ENCODE data around the gene SERPINA10. TPM values are rescaled to one million over a fixed set of nuclear protein-coding genes. Genes with fewer than 3 reads are reported as not detected.

Gene SERPINA10
- total RNA-seq, 2 experiments from 2014 or later, result not detected

DNA sequence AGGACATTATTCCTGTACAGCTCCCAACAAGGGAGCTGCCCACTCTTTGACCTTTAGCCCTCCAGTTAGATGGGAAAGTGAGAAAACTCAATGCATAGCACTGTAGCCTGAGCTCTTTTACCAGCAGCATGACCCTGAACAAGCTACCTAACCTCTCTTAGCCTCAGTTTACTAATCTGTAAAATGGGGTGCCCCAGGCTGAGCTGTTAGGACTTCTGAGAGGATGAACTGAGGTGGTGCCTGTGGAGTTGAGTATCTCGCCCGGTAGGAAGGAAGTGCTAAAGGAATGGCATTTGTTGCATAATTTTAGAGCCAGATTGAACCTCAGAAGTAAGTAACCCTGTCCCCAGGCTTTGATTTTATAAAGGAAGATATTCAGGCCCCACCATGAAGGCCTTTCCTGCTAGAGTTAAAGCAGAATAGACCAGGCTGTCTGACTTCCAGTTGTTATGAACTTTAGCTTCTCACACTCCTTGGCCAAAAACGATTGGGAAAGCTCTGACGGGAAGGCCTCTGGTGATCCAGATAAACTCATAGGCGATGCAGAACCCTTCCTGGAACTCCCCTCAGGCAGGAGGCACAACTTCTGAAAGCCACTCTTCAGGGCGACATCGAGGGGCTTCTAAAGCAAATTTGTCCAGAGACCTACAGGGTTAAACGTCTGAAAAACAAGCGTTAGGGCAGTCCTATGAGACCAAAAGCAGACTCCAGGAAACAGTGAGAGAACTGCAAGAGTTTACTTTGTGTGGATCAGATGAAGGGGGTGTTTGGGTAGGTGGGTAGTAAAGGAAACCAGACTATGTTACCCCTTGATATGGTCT, 2.5 kb upstream of the SERPINA10 start:
- TF ChIP-seq, protein P1, sequence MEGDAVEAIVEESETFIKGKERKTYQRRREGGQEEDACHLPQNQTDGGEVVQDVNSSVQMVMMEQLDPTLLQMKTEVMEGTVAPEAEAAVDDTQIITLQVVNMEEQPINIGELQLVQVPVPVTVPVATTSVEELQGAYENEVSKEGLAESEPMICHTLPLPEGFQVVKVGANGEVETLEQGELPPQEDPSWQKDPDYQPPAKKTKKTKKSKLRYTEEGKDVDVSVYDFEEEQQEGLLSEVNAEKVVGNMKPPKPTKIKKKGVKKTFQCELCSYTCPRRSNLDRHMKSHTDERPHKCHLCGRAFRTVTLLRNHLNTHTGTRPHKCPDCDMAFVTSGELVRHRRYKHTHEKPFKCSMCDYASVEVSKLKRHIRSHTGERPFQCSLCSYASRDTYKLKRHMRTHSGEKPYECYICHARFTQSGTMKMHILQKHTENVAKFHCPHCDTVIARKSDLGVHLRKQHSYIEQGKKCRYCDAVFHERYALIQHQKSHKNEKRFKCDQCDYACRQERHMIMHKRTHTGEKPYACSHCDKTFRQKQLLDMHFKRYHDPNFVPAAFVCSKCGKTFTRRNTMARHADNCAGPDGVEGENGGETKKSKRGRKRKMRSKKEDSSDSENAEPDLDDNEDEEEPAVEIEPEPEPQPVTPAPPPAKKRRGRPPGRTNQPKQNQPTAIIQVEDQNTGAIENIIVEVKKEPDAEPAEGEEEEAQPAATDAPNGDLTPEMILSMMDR (conservative IDR thresholded peaks at IDR 0.05; ENCODE audit: low read length), result no peak
- TF ChIP-seq EZH2phosphoT487 (IDR thresholded peaks at IDR 0.05; ENCODE audit: borderline replicate concordance, low read depth, low read length), result no peak
- Histone ChIP-seq H3K4me1 (ENCODE audit: insufficient read depth, low read length, poor library complexity, severe bottlenecking) (no peaks in the 10 kb centered on the region), H3K36me3 (ENCODE audit: insufficient read depth, low read length) (no peaks in the 10 kb centered on the region), H3K27ac (ENCODE audit: low read depth, low read length, poor library complexity, severe bottlenecking) (no peak overlapping the region), H3K9me3 (ENCODE audit: low read length) (no peaks in the 10 kb centered on the region), H2AFZ (ENCODE audit: low read length) (no peak overlapping the region), H3K4me3 (ENCODE audit: low read depth, low read length, poor library complexity, severe bottlenecking) (no peak overlapping the region), H4K20me1 (ENCODE audit: insufficient read depth, low read length) (no peaks in the 10 kb centered on the region), H3K9me2 (ENCODE audit: insufficient read depth, low read length) (no peaks in the 10 kb centered on the region), H3K4me2 (ENCODE audit: low read length) (no peak overlapping the region), H3K79me2 (ENCODE audit: insufficient read depth, low read depth, low read length) (no peaks in the 10 kb centered on the region)
- CTCF ChIA-PET (ENCODE audit: unreplicated experiment), result no interaction called here
- DNase-seq (ENCODE audit: low spot score), result no peak
- intact Hi-C loops (cut with micrococcal nuclease; ENCODE audit: unreplicated experiment), result no loop called here
- no TSS peak for BruUV-seq (replicated peaks)
- POLR2A ChIA-PET, result no interaction called here

DNA sequence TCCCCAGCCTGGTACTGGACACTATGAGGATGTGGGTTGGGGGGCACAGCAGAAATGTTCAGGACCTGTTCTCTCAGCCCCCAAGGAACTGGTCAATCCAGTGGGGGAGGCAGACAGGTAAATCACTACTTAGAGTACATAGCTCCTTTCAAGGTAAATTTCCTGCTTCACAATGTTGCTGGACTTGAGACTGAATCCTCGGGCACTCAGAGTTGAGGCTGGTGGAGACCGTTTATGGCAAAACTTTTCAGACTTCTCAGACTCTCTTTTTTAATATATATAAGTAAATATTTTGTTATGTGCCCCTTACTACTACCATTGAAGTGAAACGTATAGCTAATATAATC, 483 bp upstream of the SERPINA10 start:
- CTCF ChIA-PET (ENCODE audit: unreplicated experiment), result no interaction called here

DNA sequence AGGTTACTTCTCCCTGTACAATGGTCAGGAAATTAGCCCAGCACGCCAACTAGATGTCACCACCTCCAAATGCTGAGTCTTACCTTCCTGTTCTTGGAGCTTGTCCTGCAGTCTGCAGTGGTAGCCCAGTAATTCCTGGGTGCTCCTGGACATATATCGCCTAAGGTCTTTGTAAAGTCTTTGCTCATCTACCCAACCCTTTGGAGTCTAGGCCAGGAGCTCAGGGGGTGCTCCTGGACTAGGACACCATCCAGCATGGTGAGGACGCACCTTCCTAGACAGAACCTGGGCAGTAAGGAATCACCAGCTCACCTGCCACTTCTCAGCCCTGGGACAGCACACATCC, 569 bp downstream of the SERPINA10 start:
- no peak for DNase-seq (ENCODE audit: low spot score)
- Histone ChIP-seq H3K4me2 (ENCODE audit: low read length) (no peak overlapping the region), H3K36me3 (ENCODE audit: insufficient read depth, low read length) (no peaks in the 10 kb centered on the region), H2AFZ (ENCODE audit: low read length) (no peak overlapping the region), H3K4me1 (ENCODE audit: insufficient read depth, low read length, poor library complexity, severe bottlenecking) (no peaks in the 10 kb centered on the region), H3K4me3 (ENCODE audit: low read depth, low read length, poor library complexity, severe bottlenecking) (no peak overlapping the region), H3K79me2 (ENCODE audit: insufficient read depth, low read depth, low read length) (no peaks in the 10 kb centered on the region), H3K9me2 (ENCODE audit: insufficient read depth, low read length) (no peaks in the 10 kb centered on the region), H3K9me3 (ENCODE audit: low read length) (no peaks in the 10 kb centered on the region), H3K27ac (ENCODE audit: low read depth, low read length, poor library complexity, severe bottlenecking) (no peak overlapping the region), H4K20me1 (ENCODE audit: insufficient read depth, low read length) (no peaks in the 10 kb centered on the region)
- intact Hi-C loops (cut with micrococcal nuclease; ENCODE audit: unreplicated experiment), result no loop called here
- POLR2A ChIA-PET, result no interaction called here
- CTCF ChIA-PET (ENCODE audit: unreplicated experiment), result no interaction called here
- TF ChIP-seq, protein P1 (conservative IDR thresholded peaks at IDR 0.05; ENCODE audit: low read length), result no peak
- no peak for TF ChIP-seq EZH2phosphoT487 (IDR thresholded peaks at IDR 0.05; ENCODE audit: borderline replicate concordance, low read depth, low read length)
- no TSS peak for BruUV-seq (replicated peaks)

More for the DNA sequence above, 483 bp upstream of the SERPINA10 start:
- no peaks in the 10 kb centered on the region for H3K9me3 ChIP-seq (ENCODE audit: low read length)
- no peaks in the 10 kb centered on the region for H3K4me1 ChIP-seq (ENCODE audit: insufficient read depth, low read length, poor library complexity, severe bottlenecking)
- H3K27ac ChIP-seq (ENCODE audit: low read depth, low read length, poor library complexity, severe bottlenecking), result no peak overlapping the region
- H3K4me3 ChIP-seq (ENCODE audit: low read depth, low read length, poor library complexity, severe bottlenecking), result no peak overlapping the region
- no peaks in the 10 kb centered on the region for H3K36me3 ChIP-seq (ENCODE audit: insufficient read depth, low read length)
- H3K9me2 ChIP-seq (ENCODE audit: insufficient read depth, low read length), result no peaks in the 10 kb centered on the region
- intact Hi-C loops (cut with micrococcal nuclease; ENCODE audit: unreplicated experiment), result no loop called here
- DNase-seq (ENCODE audit: low spot score), result no peak
- no peak overlapping the region for H3K4me2 ChIP-seq (ENCODE audit: low read length)
- POLR2A ChIA-PET, result no interaction called here
- H3K79me2 ChIP-seq (ENCODE audit: insufficient read depth, low read depth, low read length), result no peaks in the 10 kb centered on the region
- no peak overlapping the region for H2AFZ ChIP-seq (ENCODE audit: low read length)
- no peaks in the 10 kb centered on the region for H4K20me1 ChIP-seq (ENCODE audit: insufficient read depth, low read length)
- TF ChIP-seq, protein P1 (conservative IDR thresholded peaks at IDR 0.05; ENCODE audit: low read length), result no peak
- TF ChIP-seq EZH2phosphoT487 (IDR thresholded peaks at IDR 0.05; ENCODE audit: borderline replicate concordance, low read depth, low read length), result no peak
- no TSS peak for BruUV-seq (replicated peaks)

Measured in OCI-LY7 (cell line).